NCI-H2081 treated with DMSO at 0.1 percent for 48 hours (cell line): ENCODE data around the gene MYADML2.

Source experiments
- DNase-seq: peaks from one replicate; lab custom pipeline; 2025; lab: John Stamatoyannopoulos, UW

The MYADML2 gene

DNA sequence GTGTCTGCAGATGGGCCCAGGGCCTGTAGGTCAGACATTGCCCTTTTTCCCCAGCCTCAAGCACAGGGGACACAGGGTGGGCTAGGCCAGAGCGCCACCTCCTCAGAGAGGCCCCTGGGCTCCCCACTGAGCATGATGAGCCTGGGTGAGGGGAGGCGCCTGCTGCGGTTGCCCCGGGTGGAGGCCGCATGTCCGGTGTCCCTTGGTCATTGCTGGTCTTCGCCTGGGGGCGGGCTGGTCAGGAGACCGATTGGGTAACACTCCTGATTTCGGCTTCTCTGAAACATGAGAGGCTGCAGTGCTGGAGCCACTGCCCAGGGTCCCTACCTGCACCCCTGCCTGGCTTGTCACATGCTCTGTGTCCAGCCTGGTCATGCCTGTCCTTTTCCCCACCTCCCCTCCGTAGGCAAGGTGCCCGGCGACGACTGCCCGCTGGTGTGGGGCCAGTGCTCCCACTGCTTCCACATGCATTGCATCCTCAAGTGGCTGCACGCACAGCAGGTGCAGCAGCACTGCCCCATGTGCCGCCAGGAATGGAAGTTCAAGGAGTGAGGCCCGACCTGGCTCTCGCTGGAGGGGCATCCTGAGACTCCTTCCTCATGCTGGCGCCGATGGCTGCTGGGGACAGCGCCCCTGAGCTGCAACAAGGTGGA, 47.4 kb downstream of the MYADML2 start:
- no peak for DNase-seq

DNA sequence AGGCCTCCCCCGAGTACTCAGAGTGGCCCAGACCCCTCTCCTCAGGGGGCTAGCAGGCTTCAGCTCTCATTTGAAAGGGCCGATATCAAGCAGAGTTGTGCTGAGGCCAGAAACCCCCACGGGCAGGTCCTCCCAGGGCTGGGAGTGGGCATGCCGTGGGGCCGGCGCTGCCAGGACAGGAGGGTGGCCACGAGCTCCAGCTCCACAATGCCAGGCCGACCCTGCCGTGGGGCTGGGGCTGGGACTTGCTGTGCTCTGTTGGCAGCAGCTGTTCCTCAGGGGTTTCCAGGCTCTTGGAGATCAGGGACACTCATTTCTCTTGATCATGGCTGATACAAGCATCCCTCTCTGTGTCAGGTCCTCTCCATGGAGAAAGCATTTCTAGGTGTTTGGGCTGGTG, 48.1 kb downstream of the MYADML2 start:
- no peak for DNase-seq

DNA sequence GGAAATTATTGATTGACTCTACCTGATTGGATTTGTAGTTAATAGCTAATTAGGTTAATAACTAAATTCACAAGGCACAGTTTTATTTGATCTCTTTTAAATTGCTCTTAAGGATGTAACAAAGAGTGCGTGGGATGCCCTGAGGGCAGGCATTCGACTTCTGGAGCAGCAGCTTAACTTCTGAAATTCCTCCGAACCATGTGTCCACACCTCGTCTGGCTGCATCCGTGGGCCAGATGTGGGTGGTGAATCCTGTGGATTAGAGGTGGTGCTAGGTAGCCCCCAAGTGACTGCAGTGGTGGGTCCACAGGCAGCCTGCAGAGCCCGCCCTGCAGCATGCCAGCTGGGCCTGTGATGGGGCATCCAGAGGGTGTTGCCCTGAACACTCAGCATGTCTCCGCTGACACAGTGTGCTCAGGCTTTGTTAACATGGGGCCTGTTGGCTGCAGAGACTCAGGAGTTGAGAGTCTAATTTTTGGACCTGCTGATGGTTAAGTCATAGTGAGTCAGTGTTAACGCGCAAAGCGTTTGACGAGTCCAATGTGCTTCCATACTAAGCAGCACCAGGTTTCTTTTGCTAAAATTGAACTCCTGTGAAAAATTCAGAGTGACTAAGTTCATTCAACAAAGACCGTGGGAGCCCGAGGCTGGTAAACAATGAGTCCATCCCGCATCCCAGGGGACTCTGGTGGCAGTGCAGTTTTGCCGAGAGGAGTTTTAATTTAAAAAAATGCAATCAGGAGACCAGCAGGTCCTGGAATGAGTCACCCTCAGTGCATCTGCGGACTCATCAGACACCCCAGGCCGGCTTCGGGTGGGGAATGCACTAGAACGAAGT, 48.8 kb downstream of the MYADML2 start:
- no peak for DNase-seq

DNA sequence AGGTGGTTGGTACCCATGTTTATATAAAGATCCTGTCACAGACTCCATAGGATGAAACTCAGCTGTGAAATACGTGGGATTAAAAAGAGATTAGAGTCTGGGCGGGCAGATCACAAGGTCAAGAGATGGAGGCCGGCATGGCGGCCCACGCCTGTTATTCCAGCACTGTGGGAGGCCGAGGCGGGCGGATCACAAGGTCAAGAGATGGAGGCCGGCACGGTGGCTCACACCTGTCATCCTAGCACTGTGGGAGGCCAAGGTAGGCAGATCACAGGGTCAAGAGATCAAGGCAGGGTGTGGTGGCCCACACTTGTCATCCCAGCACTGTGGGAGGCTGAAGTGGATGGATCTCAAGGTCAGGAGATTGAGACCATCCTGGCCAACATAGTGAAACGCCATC, 51.6 kb downstream of the MYADML2 start:
- DNase-seq = no peak

DNA sequence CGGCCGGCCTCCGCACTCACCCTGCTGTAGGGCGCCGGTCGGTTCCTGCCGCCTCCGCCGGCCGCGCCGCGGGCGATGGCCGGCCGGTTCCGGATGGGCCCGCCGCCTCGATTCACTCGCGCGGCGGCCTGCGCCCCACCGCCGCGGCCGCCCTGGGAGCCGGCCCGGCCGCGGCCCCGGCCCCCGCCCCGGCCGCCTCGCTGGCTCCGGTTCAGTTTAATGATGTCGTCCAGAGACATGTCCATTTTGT, 55.8 kb downstream of the MYADML2 start:
- no peak for DNase-seq

DNA sequence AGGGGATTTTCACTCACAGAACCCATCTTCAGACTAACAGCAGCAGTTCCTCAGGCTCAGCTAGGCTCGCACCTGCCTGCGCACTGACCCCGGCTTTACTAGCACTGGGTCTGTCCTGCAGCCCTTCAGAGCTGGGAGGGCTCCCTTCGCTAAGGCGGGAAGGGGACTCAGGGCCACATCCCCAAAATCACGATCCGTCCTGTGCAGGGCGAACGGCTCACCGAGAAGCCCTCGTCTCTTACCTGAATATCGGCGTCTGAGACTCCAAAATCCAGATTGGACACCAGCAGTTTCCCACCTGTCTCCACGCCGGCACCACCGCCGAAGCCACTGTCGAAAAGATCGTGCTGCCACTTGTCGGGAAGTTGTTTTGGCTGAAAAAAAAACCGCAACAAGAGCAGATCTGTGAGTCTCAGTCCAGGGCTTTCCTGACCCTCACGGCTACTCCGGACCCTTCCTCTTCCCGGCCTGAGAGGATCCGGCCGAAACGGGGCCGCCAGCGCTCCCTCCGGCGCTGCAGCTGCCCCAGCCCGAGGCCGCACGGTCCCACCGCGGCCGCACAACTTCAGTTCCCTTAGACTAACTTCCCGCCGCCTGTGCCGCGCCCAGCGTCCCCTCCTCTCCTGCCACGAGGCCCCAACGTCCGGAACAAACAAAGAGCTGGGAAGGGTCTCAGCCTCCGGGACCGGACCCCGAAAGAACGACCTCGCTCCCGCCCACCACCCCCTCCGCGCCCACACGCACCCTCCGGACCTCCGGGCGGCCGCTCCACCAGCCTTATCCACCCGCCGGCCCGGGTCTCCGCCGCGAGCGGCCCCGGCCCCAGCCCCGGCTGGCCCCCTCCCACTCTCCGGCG, 56.4 kb downstream of the MYADML2 start:
- DNase-seq = no peak
